Posterior cingulate gyrus (tissue), 11 donors: ENCODE results near the gene CAPZB.

Source experiments
- DNase-seq, 10 donors: peaks; one replicate each; pipeline versions ENCODE4 v3.0.0 to v3.0.0-alpha.2; 2020 to 2021; ENCODE audit warnings: mixed read lengths in 3 of 10
- intact Hi-C: fragments of 100-400 bp; cut with DNase I; formaldehyde crosslinking; loops from one replicate; pipeline ENCODE4 v1.15.1; 2023

The CAPZB gene

DNA sequence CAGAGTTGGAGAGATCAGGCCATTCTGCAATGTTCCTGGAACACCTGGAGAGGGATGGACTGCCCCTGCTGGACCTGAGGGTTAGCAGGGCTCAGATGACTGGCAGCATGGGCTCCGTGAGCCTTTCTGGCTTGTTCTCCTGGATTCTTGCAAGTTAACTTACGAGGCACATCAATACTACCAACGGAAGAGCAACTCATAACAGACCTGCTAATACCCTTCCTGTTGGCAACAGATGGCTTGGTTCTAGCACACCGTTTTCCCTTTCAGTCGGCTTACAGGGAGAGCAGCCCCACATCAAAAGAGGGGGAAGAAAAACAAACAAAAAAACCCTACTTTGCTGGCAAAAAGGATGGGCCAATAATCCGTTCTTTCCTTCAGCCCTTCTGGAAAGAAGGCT lies 125.3 kb downstream of the CAPZB start:
- intact Hi-C loops, result no loop called here

DNA sequence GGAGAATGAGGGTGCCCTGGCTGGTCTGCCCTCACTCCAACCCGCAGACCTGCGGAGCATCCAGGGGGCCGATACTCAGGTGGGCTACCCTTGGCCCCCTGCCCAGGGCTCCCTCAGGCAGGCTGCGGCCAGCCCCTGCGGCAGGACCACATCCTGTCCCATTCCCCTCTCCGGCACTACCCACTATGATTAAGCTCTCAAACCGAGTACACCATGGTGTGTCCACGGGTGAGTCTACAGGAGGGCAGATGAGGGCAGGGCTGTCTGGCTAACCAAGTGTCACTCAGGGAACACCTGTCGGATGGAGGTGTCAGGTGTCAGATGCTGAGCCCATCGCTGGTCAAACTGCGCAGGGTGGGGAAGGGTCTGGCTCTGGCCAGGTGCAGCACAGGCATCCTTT lies 126.0 kb downstream of the CAPZB start:
- intact Hi-C loops, result no loop called here
- DNase-seq, result peak in 2 of 10 donors; percentile 32 to 55

More for the DNA sequence above, 125.3 kb downstream of the CAPZB start:
- DNase-seq, result no peak

DNA sequence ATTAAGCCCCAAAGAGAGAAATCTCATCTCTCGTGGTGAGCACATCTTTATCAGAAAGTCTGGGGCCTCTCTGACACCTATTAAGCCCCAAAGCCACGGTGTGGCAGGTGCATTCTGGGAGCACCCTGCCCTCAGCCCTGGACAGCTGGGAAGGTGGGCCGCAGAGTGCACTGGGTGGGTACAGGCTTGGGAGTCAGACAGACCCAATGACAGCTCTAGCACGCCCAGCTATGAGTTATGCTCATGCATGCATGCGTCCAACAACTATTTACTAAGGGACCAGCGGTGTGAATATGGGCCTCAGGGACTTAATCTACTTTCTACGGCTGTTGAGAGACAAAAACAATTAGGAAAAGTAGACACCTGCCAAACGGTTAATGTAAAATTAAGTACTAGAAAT lies 126.6 kb downstream of the CAPZB start:
- peak in 2 of 10 donors; percentile 10 to 26 for DNase-seq
- intact Hi-C loops, result no loop called here

DNA sequence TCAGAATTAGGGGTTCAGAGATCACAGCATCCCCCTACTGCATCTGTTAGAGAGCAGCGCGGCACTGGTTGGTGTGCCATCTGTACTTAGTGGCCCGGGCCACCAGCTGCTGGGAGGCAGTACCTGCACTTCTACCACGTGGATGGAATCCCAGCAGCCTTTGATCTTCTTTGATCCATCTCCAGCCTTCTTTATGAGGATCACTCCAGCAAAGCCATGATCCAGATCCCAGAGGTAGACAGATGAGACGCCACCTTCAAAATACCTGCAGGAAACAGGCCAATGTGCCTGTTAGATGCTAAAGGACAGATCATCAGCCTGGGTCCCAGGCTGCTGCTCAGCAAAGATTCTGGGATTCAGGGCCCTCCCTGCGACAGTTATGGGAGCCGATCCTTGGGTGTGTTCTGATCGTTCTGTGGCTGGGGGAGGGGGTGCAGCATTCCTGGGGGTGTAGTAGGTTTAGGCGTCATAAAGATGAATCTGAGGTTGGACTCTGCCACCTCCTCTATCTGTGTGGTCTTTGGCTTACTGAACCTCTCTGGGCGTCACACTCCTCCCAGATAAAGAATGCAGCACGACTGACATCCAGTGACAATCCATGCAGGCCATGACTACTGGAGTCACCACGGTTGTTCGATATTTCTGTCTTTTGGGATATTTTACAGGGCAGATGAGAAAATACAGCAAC lies 127.9 kb downstream of the CAPZB start:
- intact Hi-C loops, result no loop called here
- DNase-seq, result peak in 2 of 10 donors; percentile 10 to 27

DNA sequence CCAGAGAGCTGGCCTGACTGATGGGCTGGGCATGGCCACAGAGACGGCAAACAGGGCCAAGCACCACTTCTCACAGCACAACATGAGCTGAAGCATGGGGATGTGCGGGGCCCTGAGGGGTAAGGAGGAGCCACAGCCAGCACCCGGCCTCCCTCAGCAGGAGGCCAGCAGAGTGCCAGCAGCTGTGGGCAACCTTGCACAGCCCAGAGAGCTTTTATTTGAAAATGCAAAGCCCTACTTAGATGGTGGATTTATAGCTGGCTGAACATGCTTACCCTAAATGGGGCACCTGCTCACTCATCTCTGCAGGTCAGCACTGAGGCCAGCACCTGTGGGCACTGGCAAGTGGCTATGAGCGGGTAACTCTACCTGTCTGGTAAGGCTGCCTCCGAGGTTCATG lies 129.1 kb downstream of the CAPZB start:
- intact Hi-C loops, result no loop called here
- peak in 2 of 10 donors; percentile 12 to 54 for DNase-seq

DNA sequence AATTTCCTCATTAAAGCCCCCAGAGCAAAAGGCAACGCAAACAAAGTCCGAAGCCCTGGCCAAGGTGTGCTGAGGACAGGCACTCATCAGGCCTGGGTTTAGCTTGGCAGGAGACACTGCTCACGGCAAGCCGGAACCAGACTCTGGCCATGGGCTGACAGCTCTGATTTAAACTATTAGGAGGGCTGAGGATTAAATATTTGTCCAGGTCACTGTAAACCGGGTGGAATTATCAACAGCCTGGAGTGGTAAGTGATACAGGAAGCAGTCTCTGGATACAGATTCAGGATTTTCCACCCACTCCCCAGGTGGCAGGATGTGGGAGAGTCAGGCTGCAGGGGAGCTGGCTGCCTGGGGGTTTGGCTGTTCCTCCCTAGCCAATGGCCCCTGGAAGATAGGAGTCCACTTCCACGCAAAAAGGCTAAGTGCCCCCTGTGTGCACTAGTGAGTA lies 130.8 kb downstream of the CAPZB start:
- intact Hi-C loops, result no loop called here
- peak in 1 of 10 donors; percentile 41 for DNase-seq

DNA sequence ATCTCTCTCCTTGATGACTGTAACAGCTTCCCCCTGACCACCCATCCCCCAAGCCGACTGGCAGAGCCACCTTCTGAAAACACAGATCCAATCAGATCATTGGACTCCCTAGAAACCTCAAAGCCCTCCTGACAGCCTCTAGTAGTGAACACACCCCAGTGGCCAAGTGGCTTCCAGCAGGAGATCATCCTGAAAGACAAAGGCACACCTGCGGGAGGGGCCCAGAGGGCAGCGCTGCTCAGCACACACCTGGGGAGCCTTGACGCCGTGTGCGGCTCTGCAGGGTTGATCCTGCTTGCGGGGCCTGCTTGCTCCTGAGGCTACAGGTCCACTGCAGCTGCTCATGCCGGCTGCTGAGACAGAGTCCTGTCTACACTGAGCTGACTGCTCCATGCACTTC lies 131.7 kb downstream of the CAPZB start:
- intact Hi-C loops, result no loop called here
- peak in 1 of 10 donors; percentile 34 for DNase-seq

DNA sequence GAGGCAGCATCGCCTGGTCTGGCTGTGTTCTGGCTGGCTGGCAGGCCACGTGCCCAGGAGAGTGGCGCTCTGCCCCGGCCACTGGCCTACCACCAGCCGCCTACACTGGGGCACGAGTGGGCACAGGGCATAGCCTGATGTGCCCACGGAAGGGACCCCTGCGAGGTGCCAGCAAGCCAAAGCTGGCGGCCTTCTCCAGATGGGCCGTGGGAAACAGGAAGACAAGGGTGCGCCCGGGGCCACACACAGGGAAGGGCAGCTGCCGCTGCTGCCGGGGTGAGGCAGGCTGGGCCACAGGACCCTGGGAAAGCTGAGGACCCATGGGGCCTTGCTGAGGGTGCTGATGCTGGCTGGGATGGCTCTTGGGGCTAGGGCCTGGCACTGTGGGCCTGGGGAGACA lies 132.5 kb downstream of the CAPZB start:
- intact Hi-C loops, result no loop called here
- DNase-seq, result peak in 2 of 10 donors; percentile 73 to 83

DNA sequence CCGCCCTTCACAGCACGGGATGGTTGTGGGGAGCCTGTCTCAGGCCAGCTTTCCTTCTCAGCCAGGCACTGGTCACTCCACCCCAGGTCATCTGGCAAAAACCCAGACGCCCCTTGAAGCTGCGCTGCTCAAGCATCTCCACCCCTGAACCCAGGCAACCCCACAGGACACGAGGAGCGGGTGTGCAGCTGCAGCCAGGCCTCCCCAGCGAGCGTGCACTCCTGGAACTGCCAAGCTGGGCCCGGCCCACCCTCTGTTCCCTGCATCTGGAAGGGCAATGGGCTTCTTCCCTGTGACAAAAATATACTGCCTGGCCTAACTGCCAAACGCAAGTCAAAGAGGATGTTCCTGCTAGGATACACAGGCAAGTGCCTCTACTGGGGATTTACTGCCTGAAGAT lies 133.5 kb downstream of the CAPZB start:
- intact Hi-C loops, result no loop called here
- DNase-seq, result peak in 1 of 10 donors; percentile 63

DNA sequence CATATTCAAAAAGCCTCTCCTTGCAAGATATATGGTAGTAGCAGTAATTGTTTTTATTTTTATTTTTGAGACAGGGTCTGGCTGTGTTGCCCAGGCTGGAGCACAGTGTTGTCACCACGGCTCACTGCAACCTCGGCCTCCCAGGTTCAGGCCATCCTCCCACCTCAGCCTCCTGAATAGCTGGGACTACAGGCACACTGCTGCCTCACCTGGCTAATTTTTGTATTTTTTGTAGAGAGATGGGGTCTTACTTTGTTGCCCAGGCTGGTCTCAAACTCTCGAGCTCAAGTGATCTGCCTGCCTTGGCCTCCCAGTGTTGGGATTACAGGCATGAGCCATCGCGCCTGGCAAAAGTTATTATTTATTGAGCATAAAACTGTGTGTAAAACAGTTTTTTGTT lies 134.8 kb downstream of the CAPZB start:
- intact Hi-C loops, result no loop called here
- DNase-seq, result no peak

DNA sequence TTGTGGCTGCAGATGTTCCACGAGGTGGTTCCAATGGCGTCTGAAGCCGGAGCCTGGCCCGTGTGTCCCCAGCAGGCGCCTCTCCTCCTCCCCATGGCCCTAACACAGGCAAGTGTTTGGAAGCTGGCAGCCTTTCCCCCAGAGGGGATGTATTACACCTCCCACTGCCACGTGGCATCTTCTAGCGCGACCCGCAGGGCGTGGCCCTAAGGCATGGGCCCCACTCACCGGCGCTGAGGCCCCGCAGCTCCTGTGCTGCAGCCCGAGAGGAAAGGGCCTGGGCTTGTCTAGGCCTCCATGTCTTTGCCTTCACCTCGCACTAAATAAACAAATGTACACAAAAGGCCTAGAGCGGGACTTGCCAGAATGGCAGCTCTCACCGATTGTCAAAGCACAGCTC lies 135.3 kb downstream of the CAPZB start:
- intact Hi-C loops, result no loop called here
- peak in 1 of 10 donors; percentile 79 for DNase-seq

DNA sequence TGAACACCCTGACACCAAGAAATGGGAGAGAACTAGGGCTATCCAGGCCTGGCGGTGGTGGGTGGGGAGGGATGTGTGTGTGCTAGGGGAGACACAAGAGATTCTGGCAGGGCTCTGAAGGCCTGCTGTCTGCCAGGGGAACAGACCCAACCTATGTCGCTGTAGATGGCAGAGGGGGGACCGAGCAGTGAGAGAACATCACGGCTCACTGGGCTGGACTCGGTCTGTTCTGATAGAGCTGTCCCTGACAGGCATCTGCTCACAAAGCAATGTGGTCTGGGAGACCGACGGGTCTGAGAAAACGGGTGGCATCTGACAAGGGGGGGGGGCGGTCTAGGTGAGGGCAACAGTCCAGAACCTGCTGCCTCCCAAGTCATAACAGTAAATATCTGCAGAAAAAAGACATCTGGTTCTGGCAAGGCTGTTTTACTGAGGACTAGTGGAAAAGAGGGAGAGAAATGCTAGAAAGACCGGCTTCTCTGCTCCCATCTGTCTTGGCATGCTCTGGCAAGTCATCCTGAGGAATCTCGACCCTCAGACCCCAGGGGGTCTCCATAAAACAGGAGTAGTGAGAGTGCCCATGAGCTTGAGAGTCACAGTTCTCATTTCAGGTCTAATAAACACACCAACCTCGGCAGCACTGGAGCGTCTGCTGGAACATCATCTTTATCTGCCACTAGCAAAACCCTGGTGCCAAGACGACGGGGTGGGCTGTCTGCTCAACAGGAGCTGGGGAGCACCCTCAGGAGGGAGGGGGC lies 136.7 kb downstream of the CAPZB start:
- intact Hi-C loops, result no loop called here
- no peak for DNase-seq

DNA sequence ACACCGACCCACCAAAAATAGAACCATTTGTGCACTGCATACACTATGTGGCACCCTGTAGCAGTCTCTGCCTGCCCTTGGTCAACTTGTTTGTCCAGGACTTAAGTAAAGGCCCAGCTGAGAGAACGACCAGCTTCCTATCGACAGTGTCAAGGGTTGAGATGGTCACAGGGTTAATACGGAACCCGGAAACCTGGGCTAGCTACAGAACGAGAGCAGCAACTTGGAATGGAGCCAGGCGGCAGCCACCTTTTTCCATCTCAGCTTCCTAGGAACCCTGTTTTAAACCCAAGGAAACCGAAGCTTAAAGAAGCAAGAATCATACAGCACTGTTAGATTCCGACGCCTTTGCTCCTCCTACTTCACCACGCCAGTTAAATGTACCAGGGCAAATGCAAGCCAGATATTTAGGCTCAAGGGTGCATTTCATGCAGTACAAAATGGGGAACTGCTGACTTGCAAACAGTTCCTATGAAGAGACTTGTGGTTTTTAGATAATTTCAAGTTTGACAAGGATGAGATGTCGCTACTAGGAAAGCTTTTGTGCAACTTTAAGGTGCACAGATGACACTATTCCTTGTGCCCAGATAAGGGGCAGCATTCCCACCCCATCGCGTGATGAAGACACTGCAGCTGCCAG lies 137.7 kb downstream of the CAPZB start:
- DNase-seq, result no peak
- intact Hi-C loops, result no loop called here

DNA sequence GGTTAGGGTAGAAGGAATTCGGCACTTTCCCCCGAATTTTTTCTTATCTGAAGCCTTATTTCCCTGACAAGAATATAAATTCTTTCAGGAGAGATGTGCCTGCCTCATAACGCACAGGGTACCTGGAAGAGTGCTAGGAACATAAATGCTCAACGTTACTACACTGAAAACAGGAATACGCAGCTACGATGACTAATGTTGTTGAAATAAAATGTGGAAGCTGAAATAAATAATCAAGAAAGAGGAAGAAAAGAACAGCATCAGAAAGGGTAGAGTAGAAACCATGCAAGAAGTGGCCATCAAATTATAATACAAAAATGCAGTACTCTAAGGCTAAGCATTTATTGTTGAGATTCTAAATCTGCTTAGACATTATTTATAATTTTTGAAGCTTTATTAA lies 139.3 kb downstream of the CAPZB start:
- intact Hi-C loops, result no loop called here
- DNase-seq, result no peak

DNA sequence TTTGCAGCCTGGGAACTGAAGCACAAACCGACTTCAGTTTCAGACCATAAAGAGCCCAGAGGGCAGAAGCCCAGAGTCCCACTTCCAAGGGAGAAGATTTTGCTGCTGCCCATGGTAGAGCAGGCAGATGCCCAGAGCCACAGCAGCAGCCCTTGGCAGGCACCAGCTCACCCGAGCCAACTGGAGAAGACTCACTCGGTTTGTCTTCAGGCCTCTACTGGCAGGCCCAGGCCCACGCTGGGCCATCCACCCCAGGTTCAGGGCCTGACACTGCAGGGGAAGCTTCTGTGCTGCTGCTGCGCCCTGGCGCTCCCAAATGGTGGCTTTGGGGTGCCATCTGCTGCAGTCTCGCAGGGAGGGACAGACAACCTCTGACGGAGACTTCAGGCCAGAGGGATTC lies 139.9 kb downstream of the CAPZB start:
- intact Hi-C loops, result loop anchor here (2.0 kb wide), 1 partner anchor 305 kb away; no protein-coding TSS in a partner anchor
- peak in 2 of 10 donors; percentile 24 to 87 for DNase-seq

DNA sequence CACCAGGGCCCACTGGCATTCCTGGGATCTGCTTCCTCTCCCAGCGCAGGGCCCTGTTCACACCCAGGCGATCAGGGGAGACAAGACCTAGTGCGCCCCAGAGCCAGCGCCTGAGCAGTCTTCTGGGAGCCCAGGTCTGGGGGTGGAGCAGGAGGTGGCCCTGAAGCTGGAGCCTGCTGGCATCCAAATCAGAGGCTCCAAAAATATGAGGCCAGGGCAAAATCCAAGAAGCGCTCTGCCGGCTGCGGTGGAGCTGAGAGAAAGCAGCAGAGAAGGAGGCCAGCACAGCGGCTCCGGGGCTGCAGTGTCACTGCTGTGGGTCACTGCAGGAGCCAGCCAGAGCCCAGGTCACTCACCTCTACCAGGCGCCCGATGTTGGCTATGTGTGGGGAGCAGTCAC lies 140.5 kb downstream of the CAPZB start:
- intact Hi-C loops, result loop anchor here (2.0 kb wide), 1 partner anchor 306 kb away; no protein-coding TSS in a partner anchor
- DNase-seq, result no peak

DNA sequence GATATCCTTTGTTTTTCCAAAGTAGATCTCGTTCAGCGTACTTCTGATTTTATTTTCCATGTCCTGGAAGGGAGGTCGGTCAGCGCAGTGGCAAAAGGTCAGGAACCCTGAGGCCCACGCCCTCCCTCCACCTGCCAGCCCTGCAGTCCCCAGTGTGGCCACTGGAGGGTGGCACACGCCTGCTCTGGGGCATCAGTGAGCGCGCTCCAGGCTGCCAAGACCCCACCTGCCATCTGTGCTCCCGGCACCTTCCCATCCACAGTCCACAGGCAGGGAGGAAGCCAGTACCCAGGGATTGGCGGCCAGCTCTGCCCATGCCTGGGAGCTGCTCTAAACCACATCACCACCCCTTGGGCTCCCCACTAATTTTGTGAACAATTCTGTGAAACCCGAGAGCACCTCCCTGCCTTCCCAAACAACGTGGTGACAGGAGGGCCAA lies 140.9 kb downstream of the CAPZB start:
- intact Hi-C loops, result loop anchor here (2.0 kb wide), 1 partner anchor 306 kb away; no protein-coding TSS in a partner anchor
- DNase-seq, result peak in 9 of 10 donors; percentile 49 to 95 (median 70)

DNA sequence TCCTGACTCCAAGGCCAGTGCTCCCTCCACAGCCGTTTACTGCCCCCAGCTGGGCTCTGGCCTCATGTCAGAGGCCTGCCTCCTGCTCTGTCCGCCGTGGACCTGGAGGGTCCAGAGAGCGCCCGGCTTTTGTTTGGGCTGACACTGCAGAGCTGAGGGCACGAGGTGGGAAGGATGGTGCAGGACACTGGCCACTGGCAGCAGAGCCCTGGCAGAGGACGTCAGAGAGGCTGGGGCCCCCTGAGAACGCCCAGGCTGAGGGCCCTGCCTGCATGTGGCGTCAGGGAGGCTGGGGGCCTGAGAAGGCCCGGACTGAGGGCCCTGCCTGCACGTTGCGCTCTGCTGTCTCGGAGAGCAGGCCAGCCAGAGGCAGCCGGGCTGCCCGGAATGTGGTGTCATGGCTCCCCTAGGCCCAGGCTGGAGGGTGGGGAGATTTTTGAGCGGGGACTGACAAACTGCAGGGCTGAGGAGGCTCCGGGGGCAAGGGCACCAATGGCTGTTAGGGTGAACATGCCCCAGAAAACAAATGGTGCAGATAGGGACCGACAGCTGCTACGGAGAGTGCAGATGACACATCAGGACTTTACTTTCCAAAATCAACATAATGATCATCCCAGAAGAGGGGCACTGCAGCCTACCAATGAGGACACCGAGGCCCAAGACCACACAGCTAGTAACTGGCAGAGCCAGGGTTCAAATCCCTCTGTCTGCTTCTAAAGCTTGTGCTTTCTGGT lies 141.6 kb downstream of the CAPZB start:
- intact Hi-C loops, result loop anchor here (2.0 kb wide), 1 partner anchor 307 kb away; no protein-coding TSS in a partner anchor
- peak in 2 of 10 donors; percentile 47 to 81 for DNase-seq

DNA sequence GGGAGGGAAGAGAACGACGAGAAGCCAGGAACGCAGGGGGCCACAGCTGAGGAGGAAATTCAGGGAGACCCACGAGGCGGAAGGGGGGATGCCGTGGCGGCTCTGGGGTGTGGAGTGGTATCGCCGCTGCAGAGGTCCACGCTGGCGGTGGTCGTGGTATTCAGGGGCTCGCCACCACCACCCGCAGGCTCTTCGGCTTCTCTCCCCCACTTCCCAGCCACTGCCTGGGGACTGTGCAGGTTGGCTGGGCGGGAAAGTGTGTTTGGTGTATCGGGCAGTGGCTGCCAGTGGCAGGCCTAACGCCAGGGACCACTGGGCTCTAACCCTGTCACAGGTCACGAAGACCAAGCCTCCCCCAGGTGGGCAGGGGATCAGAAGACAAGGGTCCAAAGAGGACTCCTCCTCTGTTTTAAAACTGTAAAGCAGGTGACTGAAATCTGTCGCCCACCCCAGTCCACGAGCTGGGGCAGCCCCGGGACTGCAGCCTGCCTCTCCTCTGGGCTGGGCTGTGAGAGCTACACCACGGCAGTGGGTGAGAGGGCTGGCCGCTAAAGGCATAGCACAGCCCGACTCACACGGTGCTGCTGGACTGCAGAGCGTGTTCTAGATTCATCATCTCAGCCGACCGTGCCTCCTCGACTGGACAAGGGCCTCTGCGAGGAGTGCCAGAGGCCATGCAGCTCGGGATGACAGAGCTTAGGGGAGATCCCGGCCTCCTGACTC lies 142.3 kb downstream of the CAPZB start:
- intact Hi-C loops, result no loop called here
- DNase-seq, result peak in 1 of 10 donors; percentile 52
